Medulla oblongata (tissue), 1 donor: ENCODE results near the gene MEF2D.

Experiments used
- DNase-seq: peaks from one replicate; pipeline ENCODE4 v3.0.0-alpha.2; 2015; ENCODE audit errors: extremely low spot score

MEF2D gene

DNA sequence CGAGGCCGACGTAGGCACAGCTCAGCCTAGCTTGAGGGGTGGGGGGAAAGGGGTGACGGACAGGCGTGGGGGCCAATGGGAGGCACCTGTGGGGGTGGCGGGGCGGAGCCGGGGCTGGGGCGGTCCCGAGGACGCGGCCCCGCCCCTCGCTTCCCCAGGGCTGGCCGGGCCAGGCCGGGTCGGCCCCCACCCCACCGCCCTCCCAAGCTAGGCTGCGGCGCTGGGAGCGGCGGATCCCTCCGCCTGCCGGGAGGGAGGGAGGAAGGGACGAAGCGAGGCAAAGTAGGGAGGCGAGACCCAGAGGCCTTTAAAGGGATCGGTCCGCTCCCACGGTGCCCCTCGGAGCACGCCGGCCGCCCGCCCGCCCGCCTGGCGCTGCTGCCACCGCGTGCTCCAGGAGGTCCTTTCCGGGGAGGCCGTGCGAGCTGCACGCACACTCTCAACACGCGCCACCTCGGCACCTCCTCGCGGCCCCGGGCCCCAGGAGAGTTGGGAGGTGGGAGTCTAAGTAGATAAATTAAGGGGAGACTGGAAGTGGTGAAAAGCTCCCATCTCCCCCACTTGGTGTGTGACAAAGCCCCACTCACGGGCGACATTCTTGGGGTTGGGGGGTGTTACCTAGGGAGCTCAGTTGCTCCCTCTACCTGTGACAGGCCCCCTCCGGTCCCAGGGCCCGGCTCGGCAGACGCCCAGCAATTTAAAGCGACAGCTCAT is 375 bp upstream of the MEF2D start:
- DNase-seq, result peak; percentile 97

DNA sequence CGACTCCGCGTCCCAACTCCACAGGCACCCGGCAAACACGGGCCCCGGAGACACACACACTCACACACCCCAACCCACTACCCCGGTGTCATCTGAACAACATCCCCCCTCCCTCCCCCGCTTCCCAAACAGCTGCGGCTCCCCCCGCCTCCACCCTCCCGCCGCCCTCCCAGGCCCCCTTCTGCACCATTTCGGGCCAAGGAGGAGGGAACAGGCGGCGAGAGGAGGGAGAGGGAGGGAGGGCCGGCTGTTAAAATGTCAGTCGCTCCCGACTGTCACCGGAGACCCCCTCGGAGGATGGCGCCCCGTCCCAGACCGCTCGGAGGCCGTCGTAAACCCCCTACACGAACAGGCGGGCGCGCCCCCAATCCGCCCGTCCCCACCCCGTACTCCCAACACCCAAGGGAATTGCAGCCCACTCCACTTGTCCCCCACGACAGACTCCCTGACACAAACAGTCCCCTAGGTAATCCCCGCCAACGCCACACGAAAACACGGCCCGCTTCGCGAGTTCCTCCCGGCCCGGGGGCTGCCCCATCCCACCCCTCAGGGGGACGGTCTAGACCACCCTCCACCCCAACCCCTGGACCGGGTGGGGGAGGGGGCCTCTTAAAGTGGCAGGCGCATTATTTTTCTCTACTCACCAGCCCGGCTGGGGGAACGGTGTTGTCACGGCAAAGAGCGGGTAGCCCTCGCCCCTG is 583 bp downstream of the MEF2D start:
- DNase-seq, result no peak

DNA sequence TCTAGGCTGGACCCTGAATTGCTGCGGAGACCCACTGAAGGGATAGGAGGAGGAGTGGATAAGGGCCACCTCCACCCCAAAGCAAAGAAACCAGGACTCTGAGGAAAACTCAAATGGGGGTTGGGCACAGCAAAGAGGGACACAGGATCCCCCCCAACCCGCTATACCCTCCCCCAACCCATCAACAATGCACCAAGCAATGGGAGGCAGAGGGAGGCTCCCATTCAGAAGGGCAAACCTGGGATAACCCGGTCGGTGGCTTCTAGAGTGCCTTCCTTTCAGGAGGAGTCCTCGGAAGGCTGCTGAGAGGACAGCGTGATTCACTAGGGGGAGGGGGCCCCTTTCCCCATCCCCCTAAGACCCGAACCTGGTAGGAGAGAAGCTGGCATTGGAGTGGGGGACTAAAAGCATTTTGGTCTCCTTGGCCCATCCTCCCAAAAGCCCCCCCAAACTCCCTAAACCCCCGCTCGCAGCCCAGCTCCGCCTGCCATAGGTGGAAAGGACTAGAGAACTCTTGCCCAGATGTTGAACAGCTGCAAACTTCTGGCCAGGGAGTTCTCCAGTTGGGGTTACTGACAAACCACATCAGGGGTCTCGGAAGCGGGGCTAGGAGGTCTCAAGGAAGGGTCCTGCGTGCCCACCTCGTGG is 1.3 kb downstream of the MEF2D start:
- no peak for DNase-seq

DNA sequence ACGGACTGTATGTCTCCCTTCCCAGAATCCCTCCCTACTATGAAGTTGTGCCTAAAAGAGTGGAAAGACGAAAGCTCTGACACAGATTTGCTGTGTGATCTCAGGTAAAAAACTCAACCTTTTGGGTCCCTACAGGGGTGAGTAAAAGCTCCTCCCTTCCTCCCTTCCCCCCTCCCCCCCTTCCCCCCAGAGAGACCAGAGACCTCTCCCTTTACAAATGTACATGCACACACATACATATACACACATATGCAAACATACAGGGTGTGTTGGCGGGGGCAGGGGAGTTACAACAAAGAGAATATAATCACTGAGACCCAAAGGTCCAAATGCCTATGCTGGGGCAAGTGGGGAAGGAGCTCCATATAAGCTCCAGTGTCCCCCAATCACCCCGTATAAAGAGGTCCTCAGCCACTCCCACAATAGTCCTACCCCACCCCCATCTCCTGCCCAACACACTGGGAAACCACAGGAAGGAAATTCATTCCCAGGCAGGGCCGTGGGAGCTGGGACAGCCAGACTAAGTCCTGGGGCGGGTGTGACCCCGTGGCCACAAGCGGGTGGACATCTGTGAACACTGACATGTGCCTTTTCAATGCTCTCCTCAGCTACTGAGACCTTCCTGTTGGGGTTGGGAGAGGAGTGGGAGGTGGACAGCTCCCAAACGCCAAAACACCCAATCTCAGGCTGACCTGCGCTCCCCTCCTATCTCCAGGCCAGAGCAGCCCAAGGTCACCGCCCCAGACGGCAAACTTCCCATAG is 2.0 kb downstream of the MEF2D start:
- peak; percentile 69 for DNase-seq

DNA sequence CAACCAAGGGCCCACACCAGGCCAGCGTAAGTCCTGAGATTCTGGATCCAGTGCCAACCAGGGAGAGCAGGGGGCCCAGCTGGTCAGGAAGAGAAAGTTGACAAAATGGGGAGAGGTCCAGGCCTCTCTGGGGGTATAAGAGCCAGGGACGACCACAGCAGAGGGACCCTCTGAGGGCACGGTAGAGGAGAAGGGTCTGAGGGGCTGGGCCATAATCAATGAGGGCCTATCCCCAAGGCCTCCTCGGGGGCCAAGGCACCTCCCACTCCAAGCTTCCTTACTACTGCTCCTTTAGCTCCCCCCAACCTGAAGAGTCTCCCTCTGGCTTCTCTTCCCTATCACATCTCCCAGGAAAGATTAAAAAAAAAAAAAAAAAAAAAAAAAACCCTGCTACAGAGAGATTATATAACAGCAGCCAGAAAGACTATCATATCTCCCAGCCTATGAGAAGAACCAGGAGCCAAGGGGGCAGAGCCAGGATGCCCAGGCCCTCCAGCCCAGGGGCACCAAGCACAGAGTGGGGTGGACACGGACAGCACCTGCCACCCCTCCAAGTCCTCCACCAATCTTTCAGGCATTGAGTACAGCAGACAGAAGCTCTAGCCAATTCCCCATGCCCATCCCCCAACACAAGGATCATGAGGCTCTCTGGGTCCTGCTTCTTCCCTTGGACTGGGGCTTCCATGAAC is 2.7 kb downstream of the MEF2D start:
- peak; percentile 83 for DNase-seq

DNA sequence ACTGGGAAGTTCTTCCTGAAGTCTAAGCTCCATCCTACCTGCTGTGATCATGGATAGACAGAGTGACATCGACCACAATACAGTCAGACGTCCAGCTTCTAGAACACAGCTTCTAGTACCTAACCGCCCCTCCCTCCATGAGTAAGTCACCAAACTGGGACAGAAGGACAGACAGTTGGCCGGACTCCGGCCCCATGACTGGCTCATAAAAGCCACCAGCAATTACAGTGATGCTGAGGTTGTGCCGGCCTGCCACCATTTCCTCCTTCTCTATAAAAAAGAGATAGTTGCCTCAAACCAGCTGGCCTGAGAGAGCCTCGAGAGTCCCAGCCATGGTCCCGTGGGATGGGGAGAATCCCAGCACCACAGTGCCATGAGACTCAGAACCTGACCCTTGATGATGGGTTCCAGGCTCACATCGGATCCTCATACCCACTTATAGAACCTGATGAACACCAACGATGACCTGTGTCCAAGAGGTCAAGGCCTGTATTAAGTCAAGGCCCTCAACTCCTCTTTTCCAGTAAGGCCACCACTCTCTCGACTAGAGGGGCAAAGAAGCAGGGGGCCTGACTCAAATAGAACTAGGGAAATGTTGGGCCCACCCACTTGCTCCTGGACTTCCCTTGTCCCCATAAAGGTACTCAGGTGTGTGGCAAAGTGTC is 3.4 kb downstream of the MEF2D start:
- no peak for DNase-seq

DNA sequence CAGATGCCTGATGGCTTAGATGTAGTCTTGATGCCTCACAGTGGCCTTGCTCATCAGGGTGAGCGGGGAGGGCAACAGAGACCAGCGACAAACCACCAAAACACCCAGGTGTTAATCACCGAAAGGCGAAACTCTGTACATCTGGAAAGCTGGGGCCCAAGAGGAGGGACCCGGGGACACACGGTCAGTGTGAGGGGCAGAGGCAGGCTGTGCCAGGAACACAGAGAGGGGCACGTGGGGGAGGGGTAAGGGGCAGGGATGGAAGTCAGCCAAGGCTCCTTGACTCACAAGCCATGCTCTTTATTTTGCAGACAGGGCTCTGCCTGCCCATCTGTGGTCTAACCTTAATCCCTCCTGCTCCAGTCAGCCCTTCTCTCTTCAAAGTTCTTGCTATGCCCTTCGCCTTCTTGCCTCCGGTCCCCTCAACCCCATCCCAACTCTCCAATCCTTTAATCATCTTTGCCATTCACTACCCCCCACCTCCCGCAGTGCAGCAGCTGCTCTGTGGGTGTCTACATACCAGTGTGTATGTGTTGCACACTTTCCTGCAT is 4.3 kb downstream of the MEF2D start:
- DNase-seq, result no peak

DNA sequence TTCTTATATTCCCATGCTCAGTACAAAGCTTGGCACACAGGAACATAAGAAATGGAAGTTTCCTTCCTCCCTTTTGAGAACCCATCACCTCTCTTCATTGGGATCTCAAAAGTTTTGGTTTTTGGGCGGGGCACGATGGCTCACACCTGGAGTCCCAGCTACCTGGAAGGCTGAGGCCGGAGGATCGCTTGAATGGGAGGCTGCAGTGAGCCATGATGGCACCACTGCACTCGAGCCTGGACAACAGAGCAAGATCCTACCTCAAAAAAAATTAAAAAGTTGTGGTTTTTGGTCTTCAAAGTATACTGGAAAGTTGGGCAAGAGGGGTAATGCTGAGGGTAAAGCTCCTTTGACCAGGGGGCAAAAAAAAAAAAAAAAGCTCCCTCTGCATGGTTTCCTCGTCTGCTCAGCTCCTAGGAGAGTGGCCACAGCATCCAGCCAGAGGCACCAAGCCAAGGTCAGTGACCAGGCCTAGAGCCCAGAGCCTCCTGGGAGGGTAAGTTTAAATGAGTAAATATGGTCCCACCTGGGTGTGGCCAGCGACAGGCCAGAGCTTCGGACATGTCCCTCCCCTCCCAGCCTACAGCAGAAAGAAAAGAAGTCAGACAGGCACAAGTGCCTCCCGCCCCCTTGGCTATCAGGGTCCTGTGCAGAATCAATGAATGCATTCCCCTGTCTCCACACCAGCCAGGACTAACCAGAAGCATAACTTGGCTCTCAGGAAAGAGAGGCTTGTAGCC is 5.0 kb downstream of the MEF2D start:
- no peak for DNase-seq

DNA sequence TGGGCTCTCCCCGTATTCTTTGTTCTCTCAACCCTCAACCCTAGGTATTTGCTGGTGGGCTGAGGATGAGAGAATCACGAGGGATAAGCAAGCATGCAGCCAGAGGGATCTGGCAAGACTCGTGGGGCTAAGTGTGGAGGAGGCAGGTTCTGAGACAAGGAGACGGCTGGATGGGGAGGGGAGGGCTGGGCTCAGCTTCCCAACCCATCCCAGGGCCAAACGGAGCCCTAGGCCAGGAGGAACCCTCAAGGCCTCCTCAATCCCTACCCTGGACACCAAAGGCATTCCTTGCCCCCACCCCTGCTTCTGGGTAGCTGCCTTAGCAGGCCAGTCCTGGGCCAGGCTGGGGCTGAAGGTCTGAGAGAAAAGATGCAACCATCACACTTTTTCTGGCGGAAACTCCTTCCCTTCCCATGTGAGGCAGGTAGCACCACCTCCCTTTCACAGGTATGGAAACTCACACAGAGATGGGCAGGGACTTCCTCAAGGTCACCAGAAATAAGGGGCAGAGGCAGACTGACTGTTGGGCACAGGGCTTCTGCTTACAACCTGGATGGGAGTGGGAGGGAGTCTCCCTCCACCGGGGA is 6.2 kb downstream of the MEF2D start:
- no peak for DNase-seq

DNA sequence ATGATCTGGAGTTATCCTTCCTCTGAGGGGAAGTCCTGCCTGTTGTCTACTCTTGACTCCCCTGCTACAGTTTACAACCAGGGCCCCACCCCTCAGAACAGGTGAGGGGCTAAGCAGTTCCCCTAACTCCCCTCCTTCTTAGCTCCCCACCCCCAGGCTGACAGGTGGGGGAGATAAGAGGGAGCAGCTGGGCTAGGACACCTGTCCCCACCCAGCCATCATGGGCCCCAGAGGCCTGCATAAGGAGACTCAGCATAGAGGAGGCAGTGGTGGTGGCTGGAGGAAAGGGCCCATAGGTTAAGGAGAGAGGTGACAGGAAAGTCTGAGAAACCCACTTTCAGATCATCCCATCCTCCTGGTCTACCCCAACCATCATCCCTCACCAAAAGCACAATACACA is 6.8 kb downstream of the MEF2D start:
- DNase-seq, result no peak

DNA sequence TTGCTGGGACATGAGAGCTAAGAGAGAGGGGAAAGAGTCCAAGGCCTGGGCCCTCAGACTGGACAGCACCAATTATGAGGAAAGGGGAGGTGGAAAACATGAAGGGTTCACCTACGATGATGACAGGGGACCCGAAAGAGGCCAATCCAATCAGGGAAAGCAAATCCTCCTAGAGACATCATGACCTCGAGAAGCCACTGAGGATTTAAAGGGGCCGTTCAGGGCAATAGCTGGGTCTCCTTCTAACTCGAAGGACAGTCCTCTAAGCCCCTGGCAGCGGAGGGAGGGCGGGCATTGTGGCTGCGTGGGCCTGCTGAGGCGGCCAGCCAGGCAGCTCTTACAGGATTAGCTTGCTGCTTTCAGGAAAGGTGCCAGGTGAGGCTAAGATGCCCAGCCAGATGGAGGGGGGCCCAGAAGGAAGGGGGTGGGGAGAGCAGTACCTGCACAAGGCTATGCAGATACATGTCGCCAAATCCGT is 7.4 kb downstream of the MEF2D start:
- peak; percentile 66 for DNase-seq

DNA sequence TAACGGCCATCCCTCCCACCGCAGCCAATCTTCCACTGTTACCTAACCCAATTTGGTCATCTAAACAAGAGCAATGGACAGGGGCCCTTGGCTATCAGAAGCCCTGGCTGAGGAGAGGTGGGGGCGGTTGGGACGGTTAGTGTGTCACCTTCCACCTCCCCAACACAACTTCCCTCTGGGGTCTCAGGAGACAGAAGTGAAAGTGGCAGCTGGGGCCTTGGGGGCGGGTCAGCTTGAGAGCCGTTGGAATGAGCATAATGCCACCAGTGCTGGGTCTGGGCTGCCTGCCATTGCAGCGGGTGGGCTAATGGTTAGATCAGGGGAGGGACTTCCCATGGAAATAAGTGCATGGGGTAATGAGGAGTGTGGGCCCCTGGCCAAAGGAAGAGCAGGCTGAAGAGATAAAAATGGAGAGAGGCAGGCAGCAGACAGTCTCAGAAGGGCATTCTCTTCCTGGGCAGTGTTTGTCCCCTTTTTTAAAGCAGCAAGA is 7.9 kb downstream of the MEF2D start:
- DNase-seq, result peak; percentile 76

DNA sequence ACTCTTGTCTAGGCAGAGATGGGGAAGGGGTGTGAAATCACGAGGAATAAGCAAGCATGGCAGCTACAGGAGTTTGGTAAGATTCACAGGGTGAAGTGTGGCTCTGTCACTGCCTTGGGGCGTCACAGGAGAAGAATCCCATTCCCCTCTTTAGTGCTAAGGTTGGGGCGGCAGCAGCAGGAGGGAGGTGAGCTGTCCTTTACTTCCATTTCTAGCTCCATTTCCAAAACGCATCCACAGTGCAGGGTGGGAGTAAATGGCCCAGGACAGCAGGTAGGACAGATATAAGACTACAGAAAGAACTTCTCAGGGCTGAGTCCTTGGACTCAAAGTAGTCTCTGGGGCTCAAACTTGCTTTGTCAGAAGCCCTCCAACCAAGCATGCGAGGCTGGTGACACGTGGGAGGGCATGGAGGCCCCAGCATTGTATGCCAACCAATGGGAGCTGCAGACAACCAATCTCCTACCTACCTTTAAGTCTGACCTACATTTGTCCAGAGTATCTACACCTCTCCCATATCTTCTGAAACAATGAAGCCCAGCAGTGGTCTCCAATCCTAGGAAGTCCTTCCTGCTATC is 8.5 kb downstream of the MEF2D start:
- DNase-seq, result no peak

DNA sequence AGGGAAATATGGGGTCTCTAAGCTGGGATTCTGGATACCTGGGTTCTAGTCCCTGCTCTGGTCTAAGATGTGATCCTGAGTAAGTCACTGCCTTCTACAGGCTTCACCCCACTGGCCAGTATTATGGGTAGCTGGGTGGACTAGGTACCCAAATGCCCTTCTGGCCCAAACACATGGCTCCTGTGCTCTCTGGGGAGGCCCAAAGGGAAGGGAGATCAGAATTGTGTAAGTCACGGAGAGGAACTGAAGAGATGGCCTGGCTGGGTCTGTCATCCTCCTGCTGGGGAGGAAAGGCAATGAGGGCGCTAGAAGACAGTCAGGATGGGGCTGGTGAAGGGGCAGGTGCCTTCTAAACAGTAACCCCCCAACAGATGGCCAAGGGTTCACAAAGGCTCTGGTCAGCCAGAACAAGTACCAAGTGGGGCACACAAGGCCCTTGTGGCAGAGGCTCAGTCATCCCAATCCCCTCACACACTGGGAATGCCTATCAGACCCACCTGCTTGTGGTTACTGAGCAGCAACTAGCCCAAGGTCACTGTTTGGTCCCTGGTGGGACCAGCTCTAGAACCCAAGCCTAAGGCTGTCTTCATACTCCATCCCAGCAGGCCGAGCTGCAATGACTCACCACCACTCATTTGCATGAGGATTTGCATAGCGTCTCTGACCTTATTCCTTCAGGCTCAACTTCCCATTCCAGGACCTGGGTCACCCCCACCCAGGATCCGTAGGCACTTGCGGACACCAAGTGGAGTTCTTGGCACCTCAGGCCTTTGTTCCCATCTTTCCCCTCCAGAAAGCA is 9.2 kb downstream of the MEF2D start:
- no peak for DNase-seq

DNA sequence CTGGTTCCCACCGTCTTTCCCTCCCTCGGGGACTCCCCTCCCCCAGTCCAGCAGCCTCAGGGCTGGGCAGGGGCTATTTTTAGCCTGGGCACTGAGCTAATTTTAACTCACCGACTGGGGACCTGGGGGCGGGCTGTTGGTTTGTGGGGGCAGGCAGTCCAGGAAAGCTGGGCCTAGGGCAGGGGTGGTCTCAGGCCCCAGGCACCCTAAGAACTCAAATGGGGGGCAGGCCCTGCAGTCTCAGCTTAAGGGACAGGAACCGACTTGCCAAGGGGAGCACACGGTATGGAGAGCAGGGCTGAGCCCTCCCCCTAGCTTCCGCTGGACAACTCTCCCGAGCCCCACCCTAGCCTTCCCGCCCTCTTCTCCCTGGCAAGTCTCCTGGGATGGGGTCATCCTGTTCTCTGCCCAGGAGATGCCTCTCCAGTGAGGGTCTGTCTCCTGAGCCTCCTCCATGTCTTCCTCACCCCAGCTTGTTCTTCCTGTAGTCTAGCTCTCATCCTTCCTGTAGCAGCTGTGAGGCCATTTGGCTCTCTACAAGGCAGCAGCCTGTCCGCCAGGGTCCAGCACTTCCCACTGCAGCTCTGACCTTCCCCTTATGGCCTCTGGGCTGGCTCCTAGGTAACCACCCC is 10.1 kb downstream of the MEF2D start:
- no peak for DNase-seq

DNA sequence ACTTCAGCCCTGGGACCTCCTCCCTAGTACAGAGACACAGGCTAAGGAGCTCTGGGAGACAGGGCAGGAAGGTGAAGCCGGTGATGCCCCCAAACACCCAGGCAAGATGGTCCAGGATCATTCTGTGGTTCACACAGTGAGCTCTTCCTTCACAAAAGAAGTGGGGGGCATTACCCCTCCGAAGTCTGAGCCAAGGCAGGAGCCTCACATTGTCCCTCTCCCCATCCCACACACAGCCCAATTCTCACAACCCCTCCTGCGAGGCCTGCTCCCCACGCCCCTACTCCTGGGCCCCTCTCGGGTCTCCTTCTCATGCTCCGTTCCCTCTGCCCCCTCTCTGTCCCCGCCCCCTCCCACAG is 10.7 kb downstream of the MEF2D start:
- no peak for DNase-seq

DNA sequence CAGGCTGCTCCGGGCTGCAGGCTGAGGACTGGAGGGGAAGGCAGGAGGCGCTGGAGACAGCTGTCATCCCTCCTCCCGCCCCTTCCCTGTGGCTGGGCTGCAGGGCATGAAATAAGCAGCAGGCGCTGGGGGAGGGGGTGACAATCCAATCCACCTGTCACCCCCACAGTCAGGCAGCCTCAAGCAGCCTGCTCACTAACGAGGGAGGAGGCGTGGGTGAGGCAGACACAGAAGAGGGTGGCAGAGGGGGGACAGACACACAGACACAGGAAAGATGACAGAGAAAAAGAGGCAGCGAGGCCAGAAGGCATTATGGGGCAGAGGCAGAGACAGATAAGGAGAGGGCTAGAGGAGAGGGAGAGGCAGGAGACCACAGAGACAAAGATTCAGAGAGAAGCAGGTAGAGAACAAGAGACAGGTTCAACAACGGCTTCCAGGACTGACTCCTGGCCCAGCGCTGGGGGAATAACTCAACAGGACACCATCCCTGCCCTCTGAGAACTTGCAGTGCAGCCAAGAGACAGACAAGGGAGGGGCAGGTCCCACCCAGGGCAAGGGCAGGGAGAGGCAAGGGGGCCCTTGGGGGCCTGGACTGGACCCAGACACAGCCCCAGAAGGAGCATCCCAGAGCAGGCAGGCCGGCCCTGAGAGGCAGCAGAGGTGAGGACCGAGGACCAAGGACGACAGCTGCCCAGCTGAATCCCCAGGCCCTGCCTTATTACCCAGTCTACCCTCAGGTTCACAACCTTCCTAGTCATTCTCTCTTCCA is 11.2 kb downstream of the MEF2D start:
- peak; percentile 78 for DNase-seq
